MCF 10A (cell line): ENCODE data around the gene ITFG1. TPM values are rescaled to one million over a fixed set of nuclear protein-coding genes. Genes with fewer than 3 reads are reported as not detected.

Experiments used
- BruUV-seq: library from RNA; stranded (reverse); fragments of 400-500 nt; replicated peaks from 2 replicates; lab custom pipeline; 2021; lab: Mats Ljungman, UMichigan
- CTCF ChIA-PET: fragments of 300-600 bp; sonication (Branson Sonifier 250); formaldehyde crosslinking; extraction: SDS; loops from one replicate; lab custom pipeline; 2021; ENCODE audit warnings: antibody characterized with exemption, inconsistent platforms; lab: Yijun Ruan, JAX
- POLR2A ChIA-PET: fragments of 300-600, 350-650 bp; sonication (Branson Sonifier 250); formaldehyde crosslinking; extraction: SDS; loops from one replicate; lab custom pipeline; 2020; ENCODE audit warnings: antibody characterized with exemption, inconsistent platforms; lab: Yijun Ruan, JAX
- DNase-seq: peaks from one replicate; pipeline ENCODE4 v3.0.0-alpha.2; 2018; ENCODE audit not compliant: unreplicated experiment
- H3K27ac Mint-ChIP-seq: one replicate; pipeline ENCODE4 v1.8.0; 2022; ENCODE audit warnings: mild to moderate bottlenecking, low read depth, mixed read lengths; ENCODE audit not compliant: unreplicated experiment
- H3K27me3 Mint-ChIP-seq: one replicate; pipeline ENCODE4 v1.8.0; 2022; ENCODE audit warnings: mixed read lengths; ENCODE audit not compliant: insufficient read depth, unreplicated experiment
- H3K36me3 Mint-ChIP-seq: one replicate; pipeline ENCODE4 v1.8.0; 2022; ENCODE audit warnings: mild to moderate bottlenecking, moderate library complexity, mixed read lengths; ENCODE audit not compliant: insufficient read depth, unreplicated experiment
- H3K4me1 Mint-ChIP-seq: one replicate; pipeline ENCODE4 v1.8.0; 2022; ENCODE audit warnings: mixed read lengths; ENCODE audit not compliant: insufficient read depth, unreplicated experiment
- H3K4me3 Mint-ChIP-seq: one replicate; pipeline ENCODE4 v1.8.0; 2022; ENCODE audit warnings: mild to moderate bottlenecking, moderate library complexity, mixed read lengths; ENCODE audit not compliant: unreplicated experiment
- H3K9me3 Mint-ChIP-seq: one replicate; pipeline ENCODE4 v1.8.0; 2022; ENCODE audit warnings: mixed read lengths; ENCODE audit not compliant: unreplicated experiment
- CTCF ChIP-seq: fragments of 200-600 bp; IDR thresholded peaks from one replicate; pipeline ENCODE4 v1.8.0; 2022; ENCODE audit warnings: antibody characterized with exemption, mild to moderate bottlenecking; ENCODE audit not compliant: unreplicated experiment
- intact Hi-C: fragments of 100-400 bp; cut with micrococcal nuclease; formaldehyde crosslinking; loops from 2 replicates; pipeline ENCODE4 v1.14.1; 2022
- total RNA-seq: library from RNA; stranded (reverse); gene quantifications from 2 replicates; pipeline ENCODE4 v1.2.3, GENCODE V29; 2022

ITFG1 gene
- total RNA-seq, 1 experiment from 2014 or later = 35.4 TPM

- intact Hi-C loops = no loop called here
- ChIA-PET CTCF (no interaction called here), POLR2A (interaction anchor here (0.7 kb wide), 1 partner anchor 135 kb away, joined by 3 read pairs; no protein-coding TSS in a partner anchor)
- H3K27me3 Mint-ChIP-seq = no peaks in the 10 kb centered on the region
- no TSS peak for BruUV-seq
- H3K9me3 Mint-ChIP-seq = peaks cover 8% of the 10 kb centered on the region
- no peak for TF ChIP-seq CTCF
- H3K36me3 Mint-ChIP-seq = no peaks in the 10 kb centered on the region
- no peak overlapping the region for H3K27ac Mint-ChIP-seq
- no peak overlapping the region for H3K4me3 Mint-ChIP-seq
- no peak for DNase-seq
- no peaks in the 10 kb centered on the region for H3K4me1 Mint-ChIP-seq
Observed at GRCh38 chr16:47490471-47490870, 29.6 kb upstream of the ITFG1 start.

GRCh38 chr16:47488051-47488450 lies 27.2 kb upstream of the ITFG1 start:
- no peaks in the 10 kb centered on the region for H3K4me1 Mint-ChIP-seq
- H3K9me3 Mint-ChIP-seq = peaks cover 8% of the 10 kb centered on the region
- H3K27ac Mint-ChIP-seq = no peak overlapping the region
- no peaks in the 10 kb centered on the region for H3K36me3 Mint-ChIP-seq
- H3K27me3 Mint-ChIP-seq = no peaks in the 10 kb centered on the region
- no TSS peak for BruUV-seq
- no peak for DNase-seq
- ChIA-PET POLR2A (interaction anchor here (0.5 to 1.5 kb wide), 3 partner anchors 11 to 145 kb away, joined by 3 read pairs; no protein-coding TSS in a partner anchor), CTCF (no interaction called here)
- no peak for TF ChIP-seq CTCF
- no peak overlapping the region for H3K4me3 Mint-ChIP-seq
- intact Hi-C loops = no loop called here

GRCh38 chr16:47486856-47487255 lies 26.0 kb upstream of the ITFG1 start:
- no peaks in the 10 kb centered on the region for H3K27me3 Mint-ChIP-seq
- no peak overlapping the region for H3K4me3 Mint-ChIP-seq
- intact Hi-C loops = no loop called here
- DNase-seq = no peak
- H3K9me3 Mint-ChIP-seq = peaks cover 8% of the 10 kb centered on the region
- H3K36me3 Mint-ChIP-seq = no peaks in the 10 kb centered on the region
- BruUV-seq = no TSS peak
- no peak overlapping the region for H3K27ac Mint-ChIP-seq
- POLR2A ChIA-PET = no interaction called here
- no peak for TF ChIP-seq CTCF
- CTCF ChIA-PET = interaction anchor here (0.6 kb wide), 1 partner anchor 42 kb away, joined by 3 read pairs; no protein-coding TSS in a partner anchor
- H3K4me1 Mint-ChIP-seq = no peaks in the 10 kb centered on the region

- no peaks in the 10 kb centered on the region for H3K27me3 Mint-ChIP-seq
- ChIA-PET CTCF (no interaction called here), POLR2A (no interaction called here)
- H3K36me3 Mint-ChIP-seq = peaks cover 4% of the 10 kb centered on the region
- TF ChIP-seq CTCF = no peak
- H3K4me3 Mint-ChIP-seq = no peak overlapping the region
- intact Hi-C loops = no loop called here
- H3K9me3 Mint-ChIP-seq = no peaks in the 10 kb centered on the region
- peaks cover 7% of the 10 kb centered on the region for H3K4me1 Mint-ChIP-seq
- BruUV-seq = no TSS peak
- H3K27ac Mint-ChIP-seq = no peak overlapping the region
- DNase-seq = no peak
Observed at GRCh38 chr16:47483616-47484015, 22.8 kb upstream of the ITFG1 start.
